ENCODE results near the gene ZP3.
"Not testable (repeated sequence)": the region's sequence is repeated elsewhere in the genome, so short reads cannot be mapped to it uniquely, and the experiment has no call there.

ZP3 gene

GRCh38 chr7:76442664-76443446, 18.1 kb downstream of the ZP3 start:
- DNase-seq (ENCODE audit: low read depth) = not testable (repeated sequence)

GRCh38 chr7:76443846-76444245, 19.1 kb downstream of the ZP3 start:
- not testable (repeated sequence) for DNase-seq (ENCODE audit: low read depth)

- DNase-seq (ENCODE audit: low read depth) = peak; percentile 66
These were observed 20.8 kb downstream of the ZP3 start for GRCh38 chr7:76445577-76446008.

GRCh38 chr7:76457017-76457416, 32.3 kb downstream of the ZP3 start:
- not testable (repeated sequence) for DNase-seq (ENCODE audit: low read depth)

- DNase-seq (ENCODE audit: low read depth) = not testable (repeated sequence)
These were observed 33.8 kb downstream of the ZP3 start for GRCh38 chr7:76458504-76458903.

GRCh38 chr7:76460767-76461166, 36.0 kb downstream of the ZP3 start:
- not testable (repeated sequence) for DNase-seq (ENCODE audit: low read depth)

GRCh38 chr7:76461464-76462101, 36.8 kb downstream of the ZP3 start, which contains the start of gene DTX2:
Gene DTX2 (plus strand): TSS chr7:76461709. CDS start chr7:76480510, 18,801 bp downstream.
- not testable (repeated sequence) for DNase-seq (ENCODE audit: low read depth)

GRCh38 chr7:76462271-76462882, 37.6 kb downstream of the ZP3 start:
- not testable (repeated sequence) for DNase-seq (ENCODE audit: low read depth)

GRCh38 chr7:76464959-76465358, 40.2 kb downstream of the ZP3 start:
- not testable (repeated sequence) for DNase-seq (ENCODE audit: low read depth)

- not testable (repeated sequence) for DNase-seq (ENCODE audit: low read depth)
These were observed 41.2 kb downstream of the ZP3 start for GRCh38 chr7:76465950-76466349.

- DNase-seq (ENCODE audit: low read depth) = not testable (repeated sequence)
These were observed 43.1 kb downstream of the ZP3 start for GRCh38 chr7:76467743-76468404.

GRCh38 chr7:76471556-76472221, 46.9 kb downstream of the ZP3 start:
- DNase-seq (ENCODE audit: low read depth) = not testable (repeated sequence)

- not testable (repeated sequence) for DNase-seq (ENCODE audit: low read depth)
These were observed 48.3 kb downstream of the ZP3 start for GRCh38 chr7:76473097-76473496.

- DNase-seq (ENCODE audit: low read depth) = not testable (repeated sequence)
These were observed 51.5 kb downstream of the ZP3 start for GRCh38 chr7:76476280-76476679.

- DNase-seq (ENCODE audit: low read depth) = not testable (repeated sequence)
These were observed 52.2 kb downstream of the ZP3 start for GRCh38 chr7:76476742-76477474.

GRCh38 chr7:76479628-76480027, 54.9 kb downstream of the ZP3 start:
- DNase-seq (ENCODE audit: low read depth) = not testable (repeated sequence)

GRCh38 chr7:76480403-76481253, 55.9 kb downstream of the ZP3 start:
- DNase-seq (ENCODE audit: low read depth) = not testable (repeated sequence)

GRCh38 chr7:76482660-76483059, 57.9 kb downstream of the ZP3 start:
- DNase-seq (ENCODE audit: low read depth) = not testable (repeated sequence)

GRCh38 chr7:76483081-76483480, 58.3 kb downstream of the ZP3 start:
- DNase-seq (ENCODE audit: low read depth) = not testable (repeated sequence)

- not testable (repeated sequence) for DNase-seq (ENCODE audit: low read depth)
These were observed 59.7 kb downstream of the ZP3 start for GRCh38 chr7:76484456-76484855.

All from iris pigment epithelial cell (primary cell).